K562 (cell line): ENCODE data around the gene HEPACAM. TPM values are rescaled to one million over a fixed set of nuclear protein-coding genes. Genes with fewer than 3 reads are reported as not detected.

Source experiments
- C11orf30 ChIP-seq: fragments of 450-650 bp; IDR thresholded peaks from 2 replicates; pipeline ENCODE4 v1.6.1; 2016; ENCODE audit warnings: low read depth, mild to moderate bottlenecking
- CBX5 ChIP-seq: IDR thresholded peaks from 2 replicates; pipeline ENCODE4 v1.6.1; 2014; ENCODE audit warnings: low read depth, borderline replicate concordance
- CCNT2 ChIP-seq: IDR thresholded peaks from 2 replicates; pipeline ENCODE4 v1.6.1; 2011; ENCODE audit warnings: borderline replicate concordance, low read depth, mild to moderate bottlenecking, moderate library complexity, mixed read lengths, low read length; ENCODE audit not compliant: insufficient read length; ENCODE audit errors: extremely low read depth
- CEBPB ChIP-seq: fragments of 450-650 bp; IDR thresholded peaks from 2 replicates; pipeline ENCODE4 v1.6.1; 2016; ENCODE audit warnings: missing genetic modification characterization, missing compliant biosample characterization
- HNRNPUL1 ChIP-seq: fragments of 200-400 bp; formaldehyde crosslinking; IDR thresholded peaks from 2 replicates; pipeline ENCODE4 v1.6.1; 2017; ENCODE audit warnings: low read length
- MCM2 ChIP-seq: fragments of 450-650 bp; IDR thresholded peaks from 2 replicates; pipeline ENCODE4 v1.6.1; 2017; ENCODE audit warnings: low read depth, mild to moderate bottlenecking
- MGA ChIP-seq: fragments of 450-650 bp; IDR thresholded peaks from 2 replicates; pipeline ENCODE4 v1.6.1; 2016; ENCODE audit warnings: mild to moderate bottlenecking, moderate library complexity
- NCOA4 ChIP-seq: fragments of 450-650 bp; IDR thresholded peaks from 2 replicates; pipeline ENCODE4 v1.6.1; 2018; ENCODE audit warnings: mild to moderate bottlenecking; ENCODE audit not compliant: partially characterized antibody
- NR0B1 ChIP-seq: fragments of 450-650 bp; IDR thresholded peaks from one replicate; pipeline ENCODE4 v1.6.1; 2018; ENCODE audit warnings: mild to moderate bottlenecking, moderate library complexity; ENCODE audit not compliant: partially characterized antibody
- POLR2B ChIP-seq: fragments of 450-650 bp; IDR thresholded peaks from 2 replicates; pipeline ENCODE4 v1.6.1; 2018; ENCODE audit warnings: low read depth; ENCODE audit not compliant: partially characterized antibody
- POLR2H ChIP-seq: IDR thresholded peaks from 2 replicates; pipeline ENCODE4 v1.6.1; 2016; ENCODE audit warnings: missing genetic modification characterization, low read depth, mild to moderate bottlenecking, control low read depth, missing compliant biosample characterization, moderate library complexity
- SRSF9 ChIP-seq: fragments of 200-400 bp; formaldehyde crosslinking; IDR thresholded peaks from 2 replicates; pipeline ENCODE4 v1.6.1; 2017; ENCODE audit warnings: low read depth, low read length, borderline replicate concordance
- TSC22D4 ChIP-seq: fragments of 450-650 bp; IDR thresholded peaks from 2 replicates; pipeline ENCODE4 v1.6.1; 2016; ENCODE audit warnings: missing genetic modification characterization, missing biosample characterization, control low read depth
- ZC3H4 ChIP-seq: sonication (generic); formaldehyde crosslinking; IDR thresholded peaks from 2 replicates; pipeline ENCODE4 v1.9.0; 2021; ENCODE audit warnings: missing genetic modification reagents, borderline replicate concordance
- ZNF140 ChIP-seq: fragments of 250-450 bp; sonication (Bioruptor Pico); IDR thresholded peaks from 2 replicates; pipeline ENCODE4 v1.8.0; 2021; ENCODE audit warnings: moderate library complexity, mild to moderate bottlenecking, inconsistent platforms
- polyA plus RNA-seq, 8 experiments: library from polyadenylated mRNA; depleted of rRNA in 4 of 8; stranded (reverse) in 5 of 8; unstranded in 3 of 8; fragments of >200 nt; fragmentation: Nextera tagmentation in 2 of 8; fragmentation: Illumina TruSeq in 1 of 8; extraction: Ambion mirVana in 2 of 8; extraction: Trizol in 1 of 8; gene quantifications; 2 replicates each; pipeline versions ENCODE4 v1.2.1 to v1.2.3, GENCODE V29; 2011 to 2014; ENCODE audit warnings: inconsistent platforms in 1 of 8, missing spikeins in 1 of 8
- total RNA-seq, 7 experiments: library from RNA; depleted of rRNA in 6 of 7; stranded (reverse); fragments of >200 nt in 6 of 7; fragmentation: Illumina TruSeq in 2 of 7; extraction: Trizol in 2 of 7; gene quantifications; 2 replicates each; pipeline versions ENCODE4 v1.2.1 to v1.2.3, GENCODE V29; 2011 to 2021; ENCODE audit warnings: low replicate concordance in 1 of 7

Gene HEPACAM
- total and polyA plus RNA-seq, 9 of the 15 experiments (the other 6 are each of a cell fraction or from before 2014, with no cell fraction given), result not detected

- TF ChIP-seq C11orf30 (0 out of 2 replicates have a peak, but pooled peaks have one; percentile 43), MGA (peak; percentile 89), CEBPB (no peak), POLR2H (peak; percentile 88), MCM2 (no peak), SRSF9 (no peak), ZC3H4 (CRISPR knock-in tag) (no peak), NCOA4 (no peak), CBX5 (no peak), POLR2B (peak; percentile 95), CCNT2 (peak; percentile 26), HNRNPUL1 (no peak), NR0B1 (no peak), TSC22D4 (tag) (no peak), ZNF140 (CRISPR knock-in tag) (no peak)
Measured at GRCh38 chr11:124953753-124954589, 18.1 kb upstream of the HEPACAM start, which contains the start of gene CCDC15 (continued).
